ENCODE data around the gene S100A6.

GRCh38 chr1:153556348-153556747, 20.6 kb upstream of the S100A6 start:
- TF ChIP-seq CTCF (conservative IDR thresholded peaks at IDR 0.05 in 1 of 2, IDR thresholded peaks at IDR 0.05 in 1 of 2; ENCODE audit: low read depth in 1 of 2, low read length in 2 of 2) (no peak), EZH2 (IDR thresholded peaks at IDR 0.05; ENCODE audit: low read length, missing control alignments) (no peak)
